ENCODE results near the gene CD82. TPM values are rescaled to one million over a fixed set of nuclear protein-coding genes. Genes with fewer than 3 reads are reported as not detected.

CD82 gene
- total RNA-seq, 1 donor from 2014 or later, result 67.6 TPM

GRCh38 chr11:44615041-44615755 lies 49.7 kb downstream of the CD82 start:
- DNase-seq (ENCODE audit: low spot score), result no peak

- no peak for DNase-seq (ENCODE audit: low spot score)
Measured at GRCh38 chr11:44615913-44616791, 50.7 kb downstream of the CD82 start.

- DNase-seq (ENCODE audit: low spot score), result peak; percentile 69
Measured at GRCh38 chr11:44617671-44618461, 52.4 kb downstream of the CD82 start.

- peak; percentile 79 for DNase-seq (ENCODE audit: low spot score)
Measured at GRCh38 chr11:44618561-44619425, 53.3 kb downstream of the CD82 start.

- peak; percentile 35 for DNase-seq (ENCODE audit: low spot score)
Measured at GRCh38 chr11:44620328-44620725, 54.9 kb downstream of the CD82 start.

- DNase-seq (ENCODE audit: low spot score), result peak; percentile 95
Measured at GRCh38 chr11:44621140-44621681, 55.7 kb downstream of the CD82 start.

GRCh38 chr11:44621784-44622183 lies 56.3 kb downstream of the CD82 start:
- DNase-seq (ENCODE audit: low spot score), result peak; percentile 77

- DNase-seq (ENCODE audit: low spot score), result peak; percentile 55
Measured at GRCh38 chr11:44622190-44622650, 56.8 kb downstream of the CD82 start.

- peak; percentile 67 for DNase-seq (ENCODE audit: low spot score)
Measured at GRCh38 chr11:44622721-44623258, 57.3 kb downstream of the CD82 start.

GRCh38 chr11:44623341-44623730 lies 57.9 kb downstream of the CD82 start:
- DNase-seq (ENCODE audit: low spot score), result peak; percentile 68

GRCh38 chr11:44623731-44624491 lies 58.4 kb downstream of the CD82 start:
- peak; percentile 83 for DNase-seq (ENCODE audit: low spot score)

GRCh38 chr11:44624761-44625221 lies 59.3 kb downstream of the CD82 start:
- DNase-seq (ENCODE audit: low spot score), result peak; percentile 62

- peak; percentile 85 for DNase-seq (ENCODE audit: low spot score)
Measured at GRCh38 chr11:44625759-44626523, 60.5 kb downstream of the CD82 start.

- peak; percentile 51 for DNase-seq (ENCODE audit: low spot score)
Measured at GRCh38 chr11:44626645-44627044, 61.2 kb downstream of the CD82 start.

- DNase-seq (ENCODE audit: low spot score), result no peak
Measured at GRCh38 chr11:44627165-44627789, 61.8 kb downstream of the CD82 start.

- DNase-seq (ENCODE audit: low spot score), result peak; percentile 88
Measured at GRCh38 chr11:44627911-44628729, 62.7 kb downstream of the CD82 start.

All from mesenteric fat pad (tissue), 1 donor.